Measurements from ENCODE around the gene AOPEP.

Gene AOPEP

GRCh38 chr9:94979904-94980507, 253.5 kb downstream of the AOPEP start:
- DNase-seq, result no peak

DNA sequence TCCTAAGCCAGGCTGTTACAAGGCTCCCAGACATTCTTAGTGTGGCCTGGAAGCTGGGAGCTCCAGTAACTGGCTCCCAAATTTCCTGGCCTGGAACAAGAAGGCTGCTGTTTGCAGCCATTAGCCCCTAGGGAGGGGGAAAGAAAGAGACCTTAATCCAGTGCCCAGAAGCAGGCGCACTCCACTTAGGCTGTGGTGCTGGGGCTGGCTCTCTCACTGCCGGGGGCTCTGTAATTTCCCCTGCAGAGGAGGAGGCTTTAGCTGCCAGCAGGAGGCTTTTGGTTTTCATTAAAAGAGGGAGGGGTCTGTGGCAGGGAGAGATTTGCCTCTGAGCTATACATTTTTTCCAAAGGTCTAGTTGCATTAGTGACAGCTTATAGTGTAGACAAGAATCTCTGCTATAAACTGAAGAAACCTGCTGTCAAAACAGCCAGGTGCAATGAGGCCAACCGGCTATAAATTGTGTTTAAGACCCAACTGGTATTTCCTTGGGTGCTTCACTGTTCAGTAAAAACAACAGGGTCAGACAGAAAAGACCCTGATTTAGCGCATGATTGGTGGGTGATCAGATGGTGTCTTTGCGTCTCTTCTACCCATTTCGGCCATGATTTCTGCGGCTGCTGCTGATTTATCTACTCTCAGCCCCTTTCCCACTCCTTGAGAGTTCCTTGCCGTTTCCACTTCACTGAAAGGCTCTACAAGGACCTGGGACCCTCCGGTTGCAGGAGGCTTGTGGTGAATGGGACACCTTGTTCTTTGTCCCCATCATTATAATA, 254.6 kb downstream of the AOPEP start:
- DNase-seq, result no peak

- DNase-seq, result no peak
Measured at GRCh38 chr9:94981723-94982090, 255.2 kb downstream of the AOPEP start.

DNA sequence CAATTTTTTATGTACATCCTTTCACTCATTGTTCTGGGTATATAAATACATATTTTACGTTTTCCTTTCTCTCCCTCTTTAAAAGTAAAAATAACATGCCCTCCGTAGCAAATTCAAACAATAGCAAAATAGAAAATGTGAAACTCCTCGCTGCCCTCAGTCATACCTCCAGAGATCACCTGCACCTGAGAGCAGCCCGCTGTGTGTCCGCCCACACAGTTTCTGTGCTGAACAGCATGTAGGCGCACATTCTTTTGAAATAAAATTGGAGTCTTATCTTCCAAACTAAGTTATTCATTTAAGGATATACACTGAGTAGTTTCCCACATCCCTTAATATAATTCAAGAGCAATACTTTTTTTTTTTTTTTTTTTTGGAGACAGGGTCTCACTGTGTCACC, 255.7 kb downstream of the AOPEP start:
- DNase-seq, result no peak

DNA sequence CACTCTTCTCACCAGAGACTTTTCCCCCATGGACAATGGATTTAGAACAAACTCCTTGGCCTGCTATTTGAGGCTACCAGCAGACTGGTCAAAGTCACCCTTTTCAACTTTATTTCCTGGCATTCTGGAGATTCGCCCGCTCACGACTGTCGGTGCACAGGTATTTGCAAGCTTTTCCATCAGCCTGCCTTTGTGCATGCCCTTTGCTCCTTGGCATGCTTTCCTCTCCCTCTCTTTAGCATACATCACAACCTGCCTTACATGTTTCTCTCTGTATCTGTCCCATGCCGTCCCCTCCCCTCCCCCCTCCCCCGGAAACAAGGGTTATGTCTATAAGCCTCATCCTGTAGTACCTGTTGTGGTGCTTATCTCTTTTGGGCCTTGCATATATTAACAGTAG, 257.1 kb downstream of the AOPEP start:
- no peak for DNase-seq

- DNase-seq, result no peak
Measured at GRCh38 chr9:94984891-94985476, 258.5 kb downstream of the AOPEP start.

- no peak for DNase-seq
Measured at GRCh38 chr9:94985649-94986048, 259.1 kb downstream of the AOPEP start.

DNA sequence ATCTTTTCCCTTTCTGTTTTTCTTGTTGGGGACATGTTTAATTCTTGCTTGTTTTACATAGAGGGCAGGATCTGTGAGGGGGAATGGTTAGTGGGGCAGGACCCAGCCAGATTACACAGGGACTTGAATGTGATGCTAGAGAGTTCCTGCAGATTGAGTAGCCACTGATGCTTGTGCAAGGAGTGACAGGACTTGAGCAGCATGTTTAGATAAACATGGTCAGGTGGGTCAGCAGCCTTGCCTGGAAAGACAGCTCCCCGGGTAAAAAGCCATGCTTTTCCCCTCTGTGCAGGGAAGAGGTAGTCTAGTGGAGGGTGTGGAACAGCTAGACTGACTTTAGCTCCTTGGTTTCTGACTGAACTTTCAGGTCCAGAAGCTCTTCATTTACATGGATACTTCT, 261.2 kb downstream of the AOPEP start:
- DNase-seq, result no peak

- no peak for DNase-seq
Measured at GRCh38 chr9:94990897-94991561, 264.5 kb downstream of the AOPEP start.

GRCh38 chr9:94991961-94992907, 265.7 kb downstream of the AOPEP start:
- DNase-seq, result no peak

DNA sequence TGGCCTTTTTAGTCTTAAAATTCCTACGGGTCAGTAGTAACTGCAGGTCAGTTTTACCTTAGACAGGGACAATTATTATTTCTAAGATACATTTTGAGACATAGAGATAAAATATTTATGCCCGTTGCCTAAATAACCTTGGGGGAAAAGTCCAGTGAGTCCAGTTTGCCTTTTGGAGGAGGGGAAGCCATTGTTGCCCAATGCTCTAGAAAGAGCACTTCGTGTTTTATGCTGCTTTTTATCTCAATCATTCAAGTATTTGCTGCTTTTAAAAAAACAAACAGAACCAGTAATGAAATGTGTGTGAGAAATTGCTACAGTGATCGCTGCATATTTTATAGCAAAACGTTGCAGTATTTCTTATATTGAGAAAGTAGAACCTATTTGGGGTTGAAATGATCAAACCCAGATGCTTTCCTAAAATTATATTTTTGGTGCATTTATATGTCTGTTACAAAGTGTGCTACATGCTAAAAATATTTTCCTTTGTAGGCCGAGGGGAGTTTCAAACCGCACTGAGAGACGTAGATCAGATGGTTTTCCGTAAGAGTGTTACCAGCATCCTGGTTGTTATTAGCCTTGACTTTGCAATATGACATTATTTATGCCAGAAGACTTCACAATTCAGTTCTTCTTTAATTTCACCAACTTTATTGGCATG, 266.8 kb downstream of the AOPEP start:
- DNase-seq, result no peak

DNA sequence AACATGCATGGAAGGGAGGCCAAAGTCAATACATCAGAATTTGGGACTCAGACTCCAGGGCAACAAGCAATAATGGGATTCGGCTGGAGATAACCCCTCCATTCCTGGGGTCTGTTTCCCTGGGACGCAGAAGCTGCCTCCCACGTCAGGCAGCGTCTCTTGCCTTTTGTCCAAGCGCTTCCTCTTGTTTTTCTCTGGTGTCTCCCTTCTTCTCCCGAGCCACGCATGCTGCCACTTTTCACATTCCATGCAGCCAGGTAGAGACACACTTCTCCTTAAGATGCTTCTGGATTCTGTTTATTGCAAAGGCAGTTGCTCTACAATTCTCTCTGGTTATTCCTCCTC, 267.3 kb downstream of the AOPEP start:
- no peak for DNase-seq

GRCh38 chr9:94995048-94995693, 268.7 kb downstream of the AOPEP start:
- no peak for DNase-seq

GRCh38 chr9:94996641-94997040, 270.1 kb downstream of the AOPEP start:
- DNase-seq, result no peak

DNA sequence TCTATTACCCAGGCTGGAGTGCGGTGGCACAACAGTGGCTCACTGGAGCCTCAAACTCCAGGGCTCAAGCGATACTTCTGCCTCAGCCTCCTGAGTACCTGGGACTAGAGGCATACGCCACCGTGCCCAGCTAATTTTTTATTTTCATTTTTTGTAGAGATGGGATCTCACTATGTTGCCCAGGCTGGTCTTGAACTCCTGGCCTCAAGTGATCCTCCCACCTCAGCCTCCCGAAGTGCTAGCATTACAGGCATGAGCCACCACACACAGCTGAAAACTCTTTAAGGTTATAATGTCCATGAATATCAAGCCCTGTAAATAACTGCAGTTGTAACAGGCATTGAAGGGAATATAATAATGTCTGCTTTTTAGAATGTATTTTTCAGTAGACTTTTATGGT, 271.2 kb downstream of the AOPEP start:
- no peak for DNase-seq

GRCh38 chr9:94999832-95000231, 273.3 kb downstream of the AOPEP start:
- no peak for DNase-seq

DNA sequence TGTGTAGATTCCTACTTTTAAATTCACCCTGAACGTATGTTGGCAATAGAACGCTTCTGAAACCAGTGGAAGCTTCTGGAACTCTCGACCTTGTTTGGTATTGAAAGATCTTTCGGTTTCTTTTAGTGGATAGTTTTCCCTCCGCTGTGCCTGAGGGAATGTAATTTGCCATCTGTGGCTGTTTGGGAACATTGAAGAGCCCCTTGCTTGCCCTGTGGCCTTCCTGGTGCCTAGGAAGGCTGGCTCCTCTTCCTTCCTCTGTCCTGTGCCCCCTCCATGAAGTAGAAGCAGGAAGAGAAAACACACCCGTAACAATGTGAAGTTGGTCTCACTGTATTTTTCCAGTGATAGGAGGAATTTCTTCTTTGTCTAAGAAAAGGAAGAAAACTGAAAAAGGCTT, 274.3 kb downstream of the AOPEP start:
- no peak for DNase-seq

GRCh38 chr9:95001720-95002119, 275.2 kb downstream of the AOPEP start:
- no peak for DNase-seq

- no peak for DNase-seq
Measured at GRCh38 chr9:95003689-95004410, 277.4 kb downstream of the AOPEP start.

GRCh38 chr9:95004411-95005277, 278.1 kb downstream of the AOPEP start:
- no peak for DNase-seq

Measured in T-helper 9 cell (primary cell).